HUES48 (cell line): ENCODE data around the gene FMN2.

ENCODE experiments used
- H3K27ac ChIP-seq: one replicate; pipeline ENCODE4 v1.7.0; 2013; ENCODE audit warnings: low read depth, low read length, inconsistent platforms
- H3K27me3 ChIP-seq: 2 replicates; pipeline ENCODE4 v1.6.1; 2013; ENCODE audit warnings: mild to moderate bottlenecking, low read length; ENCODE audit not compliant: control insufficient read depth, insufficient read depth
- H3K36me3 ChIP-seq: 2 replicates; pipeline ENCODE4 v1.6.1; 2013; ENCODE audit warnings: low read length; ENCODE audit not compliant: control insufficient read depth, insufficient read depth
- H3K4me1 ChIP-seq: 2 replicates; pipeline ENCODE4 v1.6.1; 2013; ENCODE audit warnings: mild to moderate bottlenecking, low read length; ENCODE audit not compliant: control insufficient read depth, insufficient read depth
- H3K4me3 ChIP-seq: 2 replicates; pipeline ENCODE4 v1.5.1; 2013; ENCODE audit warnings: mild to moderate bottlenecking, low read depth, low read length
- H3K9ac ChIP-seq: 2 replicates; pipeline ENCODE4 v1.6.1; 2013; ENCODE audit warnings: mild to moderate bottlenecking, low read depth, low read length, moderate library complexity
- H3K9me3 ChIP-seq: 2 replicates; pipeline ENCODE4 v1.6.1; 2013; ENCODE audit warnings: low read length; ENCODE audit not compliant: control insufficient read depth, insufficient read depth

FMN2 gene

GRCh38 chr1:240091614-240092300, at the start of gene FMN2:
Gene FMN2 (plus strand): TSS chr1:240091883. CDS start chr1:240092110, 227 bp downstream.
- Histone ChIP-seq H3K27ac (no peak within 1 kb of the TSS), H3K4me1 (peaks cover 7% of the 10 kb centered on the region), H3K27me3 (peaks cover 49% of the 10 kb centered on the region), H3K4me3 (peak within 1 kb of the TSS; percentile 62), H3K9me3 (no peaks in the 10 kb centered on the region), H3K9ac (no peak within 1 kb of the TSS), H3K36me3 (no peaks in the 10 kb centered on the region)

- Histone ChIP-seq H3K36me3 (no peaks in the 10 kb centered on the region), H3K9ac (no peak overlapping the region), H3K27me3 (no peaks in the 10 kb centered on the region), H3K4me1 (no peaks in the 10 kb centered on the region), H3K4me3 (no peak overlapping the region), H3K9me3 (no peaks in the 10 kb centered on the region), H3K27ac (no peak overlapping the region)
These were observed 47.1 kb upstream of the FMN2 start for GRCh38 chr1:240044620-240045019.

- H3K9ac ChIP-seq = no peak overlapping the region
- no peaks in the 10 kb centered on the region for H3K9me3 ChIP-seq
- no peak overlapping the region for H3K4me3 ChIP-seq
- no peaks in the 10 kb centered on the region for H3K4me1 ChIP-seq
- H3K27me3 ChIP-seq = no peaks in the 10 kb centered on the region
- H3K36me3 ChIP-seq = no peaks in the 10 kb centered on the region
- no peak overlapping the region for H3K27ac ChIP-seq
These were observed 45.7 kb upstream of the FMN2 start for GRCh38 chr1:240046000-240046399.

- no peaks in the 10 kb centered on the region for H3K36me3 ChIP-seq
- H3K27me3 ChIP-seq = no peaks in the 10 kb centered on the region
- H3K9ac ChIP-seq = no peak overlapping the region
- no peak overlapping the region for H3K27ac ChIP-seq
- H3K9me3 ChIP-seq = no peaks in the 10 kb centered on the region
- H3K4me1 ChIP-seq = 0 out of 2 replicates have a peak, but pooled peaks cover 11% of the 10 kb centered on the region
- H3K4me3 ChIP-seq = no peak overlapping the region
These were observed 37.5 kb upstream of the FMN2 start for GRCh38 chr1:240054109-240054701.

- H3K27ac ChIP-seq = no peak overlapping the region
- no peaks in the 10 kb centered on the region for H3K27me3 ChIP-seq
- H3K36me3 ChIP-seq = no peaks in the 10 kb centered on the region
- no peaks in the 10 kb centered on the region for H3K9me3 ChIP-seq
- H3K9ac ChIP-seq = no peak overlapping the region
- 0 out of 2 replicates have a peak, but pooled peaks cover 11% of the 10 kb centered on the region for H3K4me1 ChIP-seq
- no peak overlapping the region for H3K4me3 ChIP-seq
These were observed 35.7 kb upstream of the FMN2 start for GRCh38 chr1:240055936-240056335.

- Histone ChIP-seq H3K9ac (no peak overlapping the region), H3K4me1 (0 out of 2 replicates have a peak, but pooled peaks cover 11% of the 10 kb centered on the region), H3K27ac (no peak overlapping the region), H3K36me3 (no peaks in the 10 kb centered on the region), H3K9me3 (no peaks in the 10 kb centered on the region), H3K4me3 (no peak overlapping the region), H3K27me3 (no peaks in the 10 kb centered on the region)
These were observed 35.3 kb upstream of the FMN2 start for GRCh38 chr1:240056350-240056749.

- no peak overlapping the region for H3K27ac ChIP-seq
- H3K4me1 ChIP-seq = 0 out of 2 replicates have a peak, but pooled peaks cover 11% of the 10 kb centered on the region
- no peaks in the 10 kb centered on the region for H3K36me3 ChIP-seq
- H3K27me3 ChIP-seq = no peaks in the 10 kb centered on the region
- no peaks in the 10 kb centered on the region for H3K9me3 ChIP-seq
- H3K9ac ChIP-seq = no peak overlapping the region
- no peak overlapping the region for H3K4me3 ChIP-seq
These were observed 33.6 kb upstream of the FMN2 start for GRCh38 chr1:240058049-240058448.

GRCh38 chr1:240068961-240069360, 22.7 kb upstream of the FMN2 start:
- H3K9me3 ChIP-seq = no peaks in the 10 kb centered on the region
- H3K36me3 ChIP-seq = no peaks in the 10 kb centered on the region
- no peaks in the 10 kb centered on the region for H3K27me3 ChIP-seq
- H3K9ac ChIP-seq = no peak overlapping the region
- H3K27ac ChIP-seq = no peak overlapping the region
- peaks cover 14% of the 10 kb centered on the region for H3K4me1 ChIP-seq
- no peak overlapping the region for H3K4me3 ChIP-seq

GRCh38 chr1:240070188-240070587, 21.5 kb upstream of the FMN2 start:
- H3K9ac ChIP-seq = no peak overlapping the region
- no peaks in the 10 kb centered on the region for H3K36me3 ChIP-seq
- no peak overlapping the region for H3K4me3 ChIP-seq
- H3K9me3 ChIP-seq = no peaks in the 10 kb centered on the region
- peaks cover 24% of the 10 kb centered on the region for H3K4me1 ChIP-seq
- H3K27ac ChIP-seq = no peak overlapping the region
- no peaks in the 10 kb centered on the region for H3K27me3 ChIP-seq

GRCh38 chr1:240073097-240073496, 18.6 kb upstream of the FMN2 start:
- Histone ChIP-seq H3K27ac (no peak overlapping the region), H3K27me3 (no peaks in the 10 kb centered on the region), H3K4me1 (peaks cover 26% of the 10 kb centered on the region), H3K9ac (no peak overlapping the region), H3K36me3 (no peaks in the 10 kb centered on the region), H3K4me3 (no peak overlapping the region), H3K9me3 (no peaks in the 10 kb centered on the region; the same call in 1 of the 2 replicates)

GRCh38 chr1:240074422-240074821, 17.3 kb upstream of the FMN2 start:
- Histone ChIP-seq H3K4me3 (no peak overlapping the region), H3K36me3 (no peaks in the 10 kb centered on the region), H3K9ac (no peak overlapping the region), H3K4me1 (peaks cover 26% of the 10 kb centered on the region), H3K27me3 (no peaks in the 10 kb centered on the region), H3K27ac (no peak overlapping the region), H3K9me3 (no peaks in the 10 kb centered on the region; the same call in 1 of the 2 replicates)
